HG02938 (cell line): ENCODE data around the gene VAT1L.

Experiments
- ATAC-seq: cut with Tn5 transposase; IDR thresholded peaks from one replicate; pipeline ENCODE4 v1.9.1; 2021; ENCODE audit warnings: mild to moderate bottlenecking, moderate library complexity; ENCODE audit not compliant: unreplicated experiment

The VAT1L gene, protein sequence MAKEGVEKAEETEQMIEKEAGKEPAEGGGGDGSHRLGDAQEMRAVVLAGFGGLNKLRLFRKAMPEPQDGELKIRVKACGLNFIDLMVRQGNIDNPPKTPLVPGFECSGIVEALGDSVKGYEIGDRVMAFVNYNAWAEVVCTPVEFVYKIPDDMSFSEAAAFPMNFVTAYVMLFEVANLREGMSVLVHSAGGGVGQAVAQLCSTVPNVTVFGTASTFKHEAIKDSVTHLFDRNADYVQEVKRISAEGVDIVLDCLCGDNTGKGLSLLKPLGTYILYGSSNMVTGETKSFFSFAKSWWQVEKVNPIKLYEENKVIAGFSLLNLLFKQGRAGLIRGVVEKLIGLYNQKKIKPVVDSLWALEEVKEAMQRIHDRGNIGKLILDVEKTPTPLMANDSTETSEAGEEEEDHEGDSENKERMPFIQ

DNA sequence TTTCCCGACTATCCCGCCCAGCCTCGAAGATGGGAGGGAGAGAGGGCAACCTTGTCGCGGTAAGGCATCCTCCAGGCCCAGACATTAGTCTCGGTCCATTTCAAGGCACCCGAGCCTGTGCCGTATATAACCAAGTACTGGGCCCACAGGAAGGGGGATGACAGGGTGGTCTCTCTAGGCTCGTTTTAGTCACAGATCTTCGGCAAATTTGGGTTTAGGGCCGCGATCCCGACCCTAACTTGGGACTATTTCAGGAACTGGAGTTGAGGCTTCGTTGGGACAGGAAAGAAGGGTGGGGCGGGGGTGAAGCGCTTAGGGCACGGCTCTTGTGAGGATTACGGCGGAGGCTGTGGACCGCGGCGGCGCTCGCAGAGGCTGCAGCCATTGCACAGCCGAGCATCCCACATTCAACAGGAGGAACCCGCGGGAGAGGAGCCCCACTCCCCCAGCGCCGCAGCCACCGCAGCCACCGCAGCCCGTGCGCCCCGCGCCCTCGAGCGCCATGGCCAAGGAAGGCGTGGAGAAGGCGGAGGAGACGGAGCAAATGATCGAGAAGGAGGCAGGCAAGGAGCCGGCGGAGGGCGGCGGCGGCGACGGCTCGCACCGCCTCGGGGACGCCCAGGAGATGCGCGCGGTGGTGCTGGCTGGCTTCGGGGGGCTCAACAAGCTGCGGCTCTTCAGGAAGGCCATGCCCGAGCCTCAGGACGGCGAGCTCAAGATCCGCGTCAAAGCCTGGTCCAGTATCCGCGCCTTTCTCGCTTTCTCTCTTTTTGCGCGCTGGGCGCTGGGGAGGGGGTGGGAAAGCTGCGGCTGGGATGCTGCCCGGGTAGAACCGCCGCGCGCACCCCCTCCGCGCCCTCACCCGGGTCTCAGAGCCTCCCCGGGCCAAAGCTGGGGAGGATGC lies at the start of gene VAT1L:
Gene VAT1L, plus strand, starts transcription at position 384 of the 904 bp plus-strand sequence. Its CDS starts 119 bp downstream, at position 503.
- ATAC-seq = no peak

DNA sequence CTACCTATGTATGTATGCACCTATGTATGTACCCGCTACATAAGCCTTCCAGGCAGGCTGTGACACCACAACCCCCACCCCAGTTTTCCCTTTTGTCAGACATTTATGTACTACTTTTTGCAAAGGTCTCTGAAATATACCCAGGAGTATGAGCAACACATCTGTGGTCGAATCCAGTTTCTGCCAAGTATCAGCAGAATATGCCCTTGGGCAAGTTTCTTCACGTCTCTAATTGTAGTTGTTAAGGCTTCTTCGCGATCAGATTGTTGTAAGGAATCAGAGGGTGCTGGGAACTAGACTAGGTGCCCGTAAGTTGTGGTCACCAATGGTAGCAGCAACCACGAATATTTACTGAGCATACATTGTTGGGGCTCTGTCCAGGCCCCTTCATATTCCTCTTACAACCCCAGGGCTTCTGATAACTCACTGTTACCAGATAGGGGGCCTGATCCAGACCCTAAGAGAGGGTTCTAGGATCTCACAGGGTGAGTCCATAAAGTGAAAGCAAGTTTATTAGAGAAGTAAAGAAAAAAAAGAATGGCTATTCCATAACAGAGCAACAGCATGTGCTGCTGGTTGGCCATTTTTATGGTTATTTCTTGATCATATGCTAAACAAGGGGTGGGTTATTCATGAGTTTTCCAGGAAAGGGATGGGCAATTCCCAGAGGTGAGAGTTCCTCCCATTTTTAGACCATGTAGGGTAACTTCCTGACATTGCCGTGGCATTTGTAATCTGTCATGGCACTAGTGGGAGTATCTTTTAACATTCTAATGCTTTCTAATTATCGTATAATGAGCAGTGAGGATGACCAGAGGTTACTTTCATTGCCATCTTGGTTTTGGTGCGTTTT lies 49.4 kb upstream of the VAT1L start:
- no peak for ATAC-seq

DNA sequence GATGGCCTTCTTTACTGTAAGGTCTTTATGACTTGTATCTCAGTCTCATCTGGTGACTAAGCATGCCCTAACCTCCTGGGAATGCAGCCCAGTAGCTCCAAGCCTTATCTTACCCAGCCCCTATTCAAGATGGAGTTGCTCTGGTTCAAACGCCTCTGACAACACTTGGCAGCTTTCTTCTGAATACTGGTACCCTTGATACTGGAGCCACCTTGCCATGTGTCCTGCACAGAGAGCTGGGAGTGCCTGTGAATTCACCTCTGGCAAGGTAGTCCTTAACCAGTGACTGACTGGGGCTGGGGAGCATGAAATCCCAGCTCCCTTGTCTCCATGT lies 48.8 kb upstream of the VAT1L start:
- ATAC-seq = no peak

DNA sequence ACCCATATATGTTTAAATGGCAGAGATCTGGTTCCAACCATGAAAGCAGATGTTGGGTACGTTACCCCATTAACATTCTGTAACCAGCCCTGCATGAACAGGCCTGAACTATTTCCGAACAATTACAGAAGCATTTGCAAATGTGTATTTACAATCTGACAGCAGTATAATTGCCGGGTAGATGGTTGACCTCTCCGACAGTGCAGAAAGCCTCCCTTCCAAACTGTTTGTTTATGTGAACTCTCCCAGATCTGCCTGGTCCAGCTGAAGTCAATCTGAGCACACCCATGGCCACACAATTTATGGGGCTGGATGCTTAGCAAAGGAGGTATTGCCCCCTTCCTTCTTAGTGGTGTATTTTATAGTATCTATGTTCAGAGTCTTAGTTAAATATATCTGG lies 44.2 kb upstream of the VAT1L start:
- no peak for ATAC-seq

DNA sequence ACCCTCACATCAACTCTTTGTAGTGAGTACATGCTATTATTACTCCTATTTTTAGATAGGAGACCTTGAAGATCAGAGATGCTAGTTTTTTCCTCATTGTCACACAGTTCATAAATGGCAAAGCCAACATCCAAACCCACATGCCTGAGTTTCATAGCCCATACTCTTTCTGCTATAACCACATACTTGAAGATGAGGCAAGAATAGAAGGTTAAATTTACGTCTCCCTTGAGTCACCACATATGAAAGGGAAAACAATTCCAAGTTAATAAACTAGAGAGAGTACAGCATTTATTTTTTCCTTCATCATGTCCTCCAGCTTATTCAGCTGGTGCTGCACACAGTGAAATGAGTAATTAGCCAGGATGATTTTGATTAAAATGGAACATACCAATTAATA lies 42.4 kb upstream of the VAT1L start:
- ATAC-seq = no peak

GRCh38 chr16:77748421-77749005 lies 39.9 kb upstream of the VAT1L start:
- no peak for ATAC-seq

DNA sequence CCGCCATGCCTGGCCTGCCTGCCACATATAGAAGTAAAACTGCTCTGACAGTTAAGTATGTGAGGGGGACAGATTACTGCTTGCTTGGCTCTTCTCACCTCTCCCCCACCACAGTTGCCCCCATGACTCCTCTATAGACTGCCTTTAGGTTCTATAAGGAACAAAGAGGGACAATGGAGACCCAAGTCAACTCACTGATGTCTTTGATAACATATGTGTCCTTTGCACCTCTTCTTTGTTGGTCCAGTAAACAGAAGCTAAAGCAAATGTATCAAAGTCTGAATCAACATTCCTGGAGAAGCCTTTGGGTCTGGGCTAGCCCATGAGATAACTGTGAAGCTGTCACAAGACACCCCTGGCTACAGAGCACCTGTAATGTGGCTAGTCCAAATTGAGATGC lies 38.9 kb upstream of the VAT1L start:
- no peak for ATAC-seq

GRCh38 chr16:77758046-77758445 lies 30.3 kb upstream of the VAT1L start:
- ATAC-seq = no peak

DNA sequence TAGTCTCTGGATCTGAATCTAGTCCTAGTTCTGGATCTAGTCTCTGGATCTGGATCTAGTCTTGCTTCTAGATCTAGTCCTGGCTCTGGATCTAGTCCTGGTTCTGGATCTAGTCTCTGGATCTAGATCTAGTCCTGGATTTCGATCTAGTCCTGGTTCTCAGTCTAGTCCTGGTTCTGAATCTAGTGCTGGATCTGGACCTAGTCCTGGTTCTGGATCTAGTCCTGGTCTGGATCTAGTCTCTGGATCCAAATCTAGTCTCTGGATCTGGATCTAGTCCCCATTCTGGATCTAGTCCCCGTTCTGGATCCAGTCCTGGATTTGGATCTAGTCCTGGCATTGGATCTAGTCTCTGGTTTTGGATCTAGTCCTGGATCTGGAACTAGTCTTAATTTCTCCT lies 29.9 kb upstream of the VAT1L start:
- ATAC-seq = no peak

DNA sequence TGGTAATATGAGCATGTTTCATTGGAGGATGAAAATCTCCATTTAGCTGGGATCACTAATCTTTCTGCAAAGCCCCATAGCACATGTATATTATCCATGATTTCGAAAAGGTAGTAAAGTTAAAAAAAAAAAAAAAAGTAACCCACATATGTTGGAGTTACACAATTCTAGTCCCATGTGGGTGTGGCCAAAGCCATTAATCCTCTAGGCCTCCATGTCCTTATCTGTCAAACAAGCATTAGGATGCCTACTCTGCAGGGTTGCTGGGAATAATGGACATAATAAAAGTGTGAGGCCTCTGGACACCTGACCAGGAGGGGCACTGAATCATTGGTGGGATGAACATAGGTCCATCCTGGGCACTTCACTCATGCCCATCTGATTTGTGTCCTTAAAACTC lies 29.2 kb upstream of the VAT1L start:
- no peak for ATAC-seq

- ATAC-seq = no peak
Observed at GRCh38 chr16:77759821-77760220, 28.5 kb upstream of the VAT1L start.

DNA sequence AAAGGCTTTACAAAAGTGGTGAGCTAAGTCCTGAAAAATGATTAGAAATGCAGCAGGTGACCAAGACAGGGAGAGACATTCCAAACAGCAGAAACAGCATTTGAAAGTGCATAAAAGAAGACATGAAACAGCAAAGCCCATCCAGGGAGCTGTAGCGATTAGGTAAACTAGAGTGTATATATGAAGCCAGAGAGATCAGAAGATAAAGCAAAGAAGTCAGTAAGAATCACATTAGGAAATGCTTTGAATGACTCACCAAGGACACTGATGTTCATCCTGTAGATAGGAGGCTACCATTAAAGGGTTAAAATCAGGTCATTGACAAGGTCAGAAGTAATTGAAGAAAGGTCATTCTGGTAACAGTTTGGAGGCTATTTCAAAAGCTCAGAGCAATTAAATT lies 27.6 kb upstream of the VAT1L start:
- ATAC-seq = no peak

DNA sequence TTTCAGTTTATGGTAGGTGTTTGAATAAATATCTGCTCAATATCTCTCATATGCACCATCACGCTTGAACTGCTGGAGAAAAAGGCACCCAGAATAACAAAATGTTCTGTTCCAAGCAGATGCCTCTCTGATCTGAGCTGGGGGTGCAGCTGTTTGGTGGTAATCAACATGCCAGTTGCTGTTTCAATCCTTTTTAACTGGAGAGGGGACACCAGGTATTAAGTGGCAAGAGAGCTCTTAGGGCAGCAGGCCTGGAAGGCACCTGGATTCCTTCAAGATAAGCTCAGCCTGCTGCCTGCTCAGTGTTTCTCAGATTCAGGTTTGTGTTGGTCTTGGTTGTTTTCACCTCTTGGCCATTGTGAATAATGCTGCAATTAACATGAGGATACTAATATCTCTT lies 27.2 kb upstream of the VAT1L start:
- ATAC-seq = no peak

DNA sequence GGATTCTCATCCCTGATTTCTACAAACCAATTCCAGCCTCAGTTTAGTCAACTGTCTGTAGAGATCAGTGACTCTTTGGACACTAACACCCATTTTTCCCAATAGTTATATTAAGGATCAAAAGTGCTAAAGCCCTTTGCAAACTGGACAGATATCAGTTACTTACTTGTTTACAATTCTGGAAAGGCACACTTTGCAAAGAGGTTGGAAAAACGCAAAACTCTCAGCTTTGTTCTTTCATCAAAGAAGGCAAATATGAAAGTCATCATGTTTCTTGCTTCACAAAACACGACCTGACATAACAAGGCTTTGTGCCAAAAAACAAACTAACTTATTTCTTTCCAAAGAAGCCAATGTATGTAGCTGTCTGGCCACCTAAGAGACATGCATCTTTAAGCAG lies 26.1 kb upstream of the VAT1L start:
- ATAC-seq = no peak

GRCh38 chr16:77763994-77764393 lies 24.4 kb upstream of the VAT1L start:
- ATAC-seq = no peak

DNA sequence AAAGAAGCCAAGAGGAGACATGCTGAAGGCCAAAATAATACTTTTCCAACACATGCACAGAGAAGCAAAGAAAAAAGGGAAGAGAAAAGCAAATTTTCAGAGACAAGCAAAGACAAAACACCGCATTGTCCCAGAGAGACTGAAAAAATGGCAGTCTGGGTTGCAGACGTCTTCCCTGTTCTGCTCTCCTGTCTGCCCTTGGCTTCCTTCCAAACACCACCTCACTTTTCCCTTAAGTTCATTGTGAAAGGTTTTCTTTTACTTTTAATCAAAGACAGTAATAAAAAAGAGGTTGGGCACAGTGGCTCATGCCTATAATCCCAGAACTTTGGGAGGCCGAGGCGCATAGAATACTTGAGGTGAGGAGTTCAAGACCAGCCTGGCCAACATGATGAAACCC lies 21.2 kb upstream of the VAT1L start:
- no peak for ATAC-seq

DNA sequence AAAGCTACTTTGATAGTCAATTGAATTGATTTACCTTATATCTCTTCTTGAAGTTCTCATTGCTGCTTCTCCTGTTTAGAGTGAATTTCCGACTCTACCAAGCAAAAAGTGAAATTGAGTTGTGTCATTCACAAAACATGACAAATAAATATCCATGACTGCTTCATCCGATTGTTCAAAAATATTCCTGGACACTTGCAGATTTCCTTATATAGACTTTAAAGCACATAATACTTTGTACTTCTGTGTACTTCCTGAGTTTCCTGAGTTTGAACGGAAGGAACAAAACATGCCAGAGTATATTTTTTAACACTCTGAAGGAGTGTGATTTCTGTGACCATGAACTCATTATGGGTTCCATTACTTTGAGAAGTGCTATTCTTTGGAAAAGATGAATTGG lies 20.5 kb upstream of the VAT1L start:
- ATAC-seq = no peak

DNA sequence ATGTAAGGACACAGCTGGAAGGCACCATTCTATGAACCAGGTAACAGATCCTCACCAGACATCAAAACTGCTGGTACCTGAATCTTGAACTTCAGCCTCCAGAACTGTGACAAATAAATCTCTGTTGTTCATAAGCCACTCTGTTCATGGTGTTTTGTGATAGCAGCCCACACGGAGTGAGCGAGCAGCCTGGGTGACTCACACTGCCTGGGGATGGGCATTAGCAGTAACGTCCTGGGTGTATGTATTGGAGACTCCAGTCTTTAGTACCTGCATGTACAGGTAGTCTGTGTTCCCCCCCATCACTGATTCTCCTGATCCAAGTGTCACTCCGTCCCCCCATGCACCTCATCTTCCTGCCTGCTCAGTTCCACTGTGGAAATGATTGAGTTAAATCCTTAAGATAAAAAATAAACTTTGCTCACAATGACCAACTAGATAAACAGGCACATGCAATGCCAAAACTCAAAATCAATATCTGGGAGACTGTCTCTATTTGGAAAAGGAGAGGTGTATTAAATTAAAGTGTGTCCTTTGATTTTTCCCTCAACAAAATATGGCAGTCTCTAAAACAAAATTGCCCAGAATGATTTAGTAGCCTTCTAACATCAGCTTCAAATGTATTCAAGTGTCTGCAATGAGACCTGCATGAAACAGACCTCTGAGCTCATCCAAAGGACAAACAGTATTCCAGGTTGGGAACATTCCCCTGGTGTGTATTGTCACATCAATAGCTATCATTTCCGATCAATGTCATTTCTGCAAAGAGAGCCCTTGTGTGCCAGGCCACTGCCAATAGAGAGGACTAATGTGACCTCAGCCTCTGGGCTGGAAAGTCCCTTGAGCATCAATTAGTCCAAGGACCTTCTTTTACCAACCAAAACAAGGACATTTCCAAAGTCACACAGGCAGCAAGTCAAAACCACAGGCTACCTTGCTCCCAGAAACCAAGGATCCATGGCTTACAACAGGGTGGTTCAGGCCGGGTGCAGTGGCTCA lies 12.2 kb upstream of the VAT1L start:
- ATAC-seq = no peak

DNA sequence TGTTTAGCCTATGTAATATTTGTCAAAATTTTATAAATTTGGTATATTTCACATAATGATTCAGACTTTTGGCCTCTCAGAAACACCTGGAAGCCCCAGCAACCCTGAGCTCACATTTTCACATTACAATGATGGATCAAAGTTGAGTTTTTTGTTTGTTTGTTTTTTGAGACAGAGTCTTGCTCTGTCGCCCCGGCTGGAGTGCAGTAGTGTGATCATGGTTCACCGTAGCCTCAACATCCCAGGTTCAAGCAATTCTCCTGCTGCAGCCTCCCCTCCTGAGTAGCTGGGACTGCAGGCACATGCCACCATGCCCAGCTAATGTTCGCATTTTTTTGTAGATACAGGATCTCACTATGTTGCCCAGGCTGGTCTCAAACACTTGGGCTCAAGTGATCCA lies 10.6 kb upstream of the VAT1L start:
- ATAC-seq = no peak

GRCh38 chr16:77780378-77780837 lies 8.0 kb upstream of the VAT1L start:
- no peak for ATAC-seq
